Lung microvascular endothelial cell (primary cell): ENCODE measurements around the gene PROP1. TPM values are rescaled to one million over a fixed set of nuclear protein-coding genes. Genes with fewer than 3 reads are reported as not detected.
"Not testable (repeated sequence)": the region's sequence is repeated elsewhere in the genome, so short reads cannot be mapped to it uniquely, and the experiment has no call there.

Experiments used
- DNase-seq, 2 donors: peaks; one replicate each; pipeline versions ENCODE4 v3.0.0 to v3.0.0-alpha.2; 2010; ENCODE audit warnings: low read depth in 2 of 2
- total RNA-seq: library from RNA; depleted of rRNA; stranded (reverse); fragments of >200 nt; gene quantifications from 2 replicates; pipeline ENCODE4 v1.2.1, GENCODE V29; 2014

PROP1 gene
- not detected in 2 replicates for total RNA-seq

GRCh38 chr5:177995691-177996595, at the start of gene PROP1:
PROP1 (minus strand) TSS chr5:177996242; CDS start chr5:177995933, 309 bp downstream.
- no peak for DNase-seq

GRCh38 chr5:178019379-178020030, 23.5 kb upstream of the PROP1 start:
- DNase-seq = not testable (repeated sequence)

GRCh38 chr5:178012758-178013157, 16.7 kb upstream of the PROP1 start:
- DNase-seq = not testable (repeated sequence)

GRCh38 chr5:178011816-178012554, 15.9 kb upstream of the PROP1 start:
- not testable (repeated sequence) for DNase-seq

GRCh38 chr5:178007272-178007671, 11.2 kb upstream of the PROP1 start:
- DNase-seq = not testable (repeated sequence)

- not testable (repeated sequence) for DNase-seq
Observed at GRCh38 chr5:178006536-178007231, 10.6 kb upstream of the PROP1 start.

GRCh38 chr5:178006181-178006535, 10.1 kb upstream of the PROP1 start:
- DNase-seq = not testable (repeated sequence)

- no peak for DNase-seq
Observed at GRCh38 chr5:177997846-177998245, 1.8 kb upstream of the PROP1 start.

GRCh38 chr5:177997319-177997670, 1.3 kb upstream of the PROP1 start:
- DNase-seq = no peak

GRCh38 chr5:177996660-177997318, 747 bp upstream of the PROP1 start:
- DNase-seq = no peak

- DNase-seq = no peak
Observed at GRCh38 chr5:177994561-177995190, 1.4 kb downstream of the PROP1 start.

- no peak for DNase-seq
Observed at GRCh38 chr5:177994063-177994462, 2.0 kb downstream of the PROP1 start.

GRCh38 chr5:177992466-177992865, 3.6 kb downstream of the PROP1 start:
- no peak for DNase-seq

GRCh38 chr5:177988989-177989625, 6.9 kb downstream of the PROP1 start:
- DNase-seq = no peak

- no peak for DNase-seq
Observed at GRCh38 chr5:177987326-177987725, 8.7 kb downstream of the PROP1 start.

- DNase-seq = no peak
Observed at GRCh38 chr5:177985430-177986040, 10.5 kb downstream of the PROP1 start.

GRCh38 chr5:177984584-177985206, 11.3 kb downstream of the PROP1 start:
- DNase-seq = no peak

- DNase-seq = no peak
Observed at GRCh38 chr5:177983763-177984583, 12.1 kb downstream of the PROP1 start.
